OCI-LY1 (cell line): Measurements from ENCODE around the gene MGRN1.

Source experiments
- H2AFZ ChIP-seq: fragments of 200-600 bp; sonication (generic), shearing (Covaris generic); 2 replicates; pipeline ENCODE4 v1.6.0; 2014; ENCODE audit warnings: antibody characterized with exemption, mild to moderate bottlenecking, low read length
- H3F3A ChIP-seq: fragments of 200-600 bp; sonication (generic), shearing (Covaris generic); 2 replicates; pipeline ENCODE4 v1.6.0; 2014; ENCODE audit warnings: mild to moderate bottlenecking, antibody characterized with exemption, low read length, moderate library complexity; ENCODE audit not compliant: insufficient read depth
- H3K27ac ChIP-seq: fragments of 200-600 bp; sonication (generic); 2 replicates; pipeline ENCODE4 v1.5.1; 2014; ENCODE audit warnings: low read length, mixed run types, mild to moderate bottlenecking, low read depth; ENCODE audit not compliant: poor library complexity, severe bottlenecking
- H3K27me3 ChIP-seq: fragments of 200-600 bp; sonication (generic); 2 replicates; pipeline ENCODE4 v1.6.0; 2014; ENCODE audit warnings: antibody characterized with exemption, mild to moderate bottlenecking, low read length, moderate library complexity; ENCODE audit not compliant: insufficient read depth
- H3K36me3 ChIP-seq: fragments of 200-600 bp; sonication (generic); 2 replicates; pipeline ENCODE4 v1.6.1; 2014; ENCODE audit warnings: mild to moderate bottlenecking, antibody characterized with exemption, low read length, moderate library complexity, mixed read lengths; ENCODE audit not compliant: insufficient read depth
- H3K4me1 ChIP-seq: fragments of 200-600 bp; sonication (generic); 2 replicates; pipeline ENCODE4 v1.5.1; 2014; ENCODE audit warnings: mild to moderate bottlenecking, low read length, moderate library complexity; ENCODE audit not compliant: insufficient read depth, severe bottlenecking
- H3K4me2 ChIP-seq: fragments of 200-600 bp; sonication (generic), shearing (Covaris generic); 2 replicates; pipeline ENCODE4 v1.6.1; 2014; ENCODE audit warnings: low read length
- H3K4me3 ChIP-seq: fragments of 200-600 bp; sonication (generic); 2 replicates; pipeline ENCODE4 v1.5.1; 2014; ENCODE audit warnings: low read length, low read depth, mild to moderate bottlenecking, mixed read lengths; ENCODE audit not compliant: poor library complexity, severe bottlenecking
- H3K79me2 ChIP-seq: fragments of 200-600 bp; shearing (Covaris generic); 2 replicates; pipeline ENCODE4 v1.6.1; 2016; ENCODE audit warnings: mixed run types, low read length, mixed read lengths; ENCODE audit not compliant: insufficient read depth
- H3K9ac ChIP-seq: fragments of 200-600 bp; sonication (generic), shearing (Covaris generic); 2 replicates; pipeline ENCODE4 v1.6.1; 2014; ENCODE audit warnings: mild to moderate bottlenecking, low read length, mixed read lengths
- H3K9me2 ChIP-seq: fragments of 200-600 bp; sonication (generic), shearing (Covaris generic); 2 replicates; pipeline ENCODE4 v1.6.1; 2014; ENCODE audit warnings: low read depth, mild to moderate bottlenecking, low read length, mixed read lengths
- H3K9me3 ChIP-seq: fragments of 200-600 bp; shearing (Covaris generic); 2 replicates; pipeline ENCODE4 v1.6.1; 2014; ENCODE audit warnings: low read length, mixed read lengths
- H4K20me1 ChIP-seq: fragments of 200-600 bp; sonication (generic), shearing (Covaris generic); 2 replicates; pipeline ENCODE4 v1.6.0; 2016; ENCODE audit warnings: mild to moderate bottlenecking, low read length; ENCODE audit not compliant: insufficient read depth
- EZH2 ChIP-seq: fragments of 200-600 bp; sonication (generic), shearing (Covaris generic); IDR thresholded peaks from 2 replicates; pipeline ENCODE4 v1.8.0; 2017; ENCODE audit warnings: borderline replicate concordance, mixed run types, mild to moderate bottlenecking, antibody characterized with exemption, low read length, moderate library complexity, mixed read lengths
- TF ChIP-seq, protein P1 (sequence below): fragments of 200-600 bp; sonication (generic), shearing (Covaris generic); IDR thresholded peaks from 2 replicates; pipeline ENCODE4 v1.5.1; 2017; ENCODE audit warnings: mild to moderate bottlenecking, antibody characterized with exemption, low read length, moderate library complexity, mixed read lengths

MGRN1 gene

DNA sequence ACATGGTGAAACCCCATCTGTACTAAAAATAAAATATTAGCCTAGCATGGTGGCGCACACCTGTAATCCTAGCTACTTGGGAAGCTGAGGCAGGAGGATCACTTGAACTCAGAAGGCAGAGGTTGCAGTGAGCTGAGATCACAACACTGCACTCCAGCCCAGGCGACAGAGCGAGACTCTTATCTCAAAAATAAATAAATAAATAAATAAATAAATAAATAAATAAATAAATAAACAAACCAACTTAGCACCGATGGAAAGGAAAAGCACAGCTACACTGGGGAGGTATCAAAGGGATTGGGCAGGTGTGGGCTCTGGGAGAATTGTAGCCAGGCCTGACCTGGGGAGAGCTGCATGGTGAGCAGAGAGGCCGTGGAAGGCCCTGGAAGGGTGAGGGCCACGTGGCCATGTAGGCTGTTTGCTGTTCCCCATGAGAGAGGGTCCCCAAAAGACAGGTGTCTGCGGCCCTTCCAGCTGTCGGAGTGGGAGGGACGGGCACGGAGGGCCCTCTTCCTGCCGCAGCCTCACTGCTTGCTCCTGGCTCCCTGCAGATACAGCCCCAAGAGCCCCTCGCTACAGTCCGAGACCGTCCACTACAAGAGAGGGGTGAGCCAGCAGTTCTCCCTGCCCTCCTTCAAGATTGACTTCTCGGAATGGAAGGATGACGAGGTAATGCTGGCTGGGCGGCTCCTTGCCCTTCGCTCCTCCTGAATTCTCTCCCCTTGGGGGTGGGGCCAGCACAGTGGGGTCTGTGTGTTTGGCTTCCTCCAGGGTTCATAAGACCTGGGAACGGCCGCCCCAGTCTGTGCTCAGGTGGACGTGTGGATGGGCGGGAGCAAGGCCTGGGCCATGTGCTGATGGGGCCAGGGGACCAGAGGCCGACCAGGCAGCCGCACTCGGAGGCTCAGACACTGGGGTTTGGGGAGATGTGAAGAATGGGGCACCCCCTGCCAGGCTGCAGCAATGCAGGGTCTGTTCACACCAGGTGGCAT, 32.4 kb downstream of the MGRN1 start:
- H3K27me3 ChIP-seq, result no peaks in the 10 kb centered on the region
- no peaks in the 10 kb centered on the region for H4K20me1 ChIP-seq
- no peak overlapping the region for H3K27ac ChIP-seq
- no peaks in the 10 kb centered on the region for H3K9me2 ChIP-seq
- no peak overlapping the region for H3K4me2 ChIP-seq
- no peaks in the 10 kb centered on the region for H3K9me3 ChIP-seq
- peaks cover 45% of the 10 kb centered on the region for H3K36me3 ChIP-seq
- no peak overlapping the region for H3K4me3 ChIP-seq
- no peaks in the 10 kb centered on the region for H3K79me2 ChIP-seq
- no peaks in the 10 kb centered on the region for H3K4me1 ChIP-seq
- H2AFZ ChIP-seq, result no peak overlapping the region
- H3K9ac ChIP-seq, result no peak overlapping the region
- no peaks in the 10 kb centered on the region for H3F3A ChIP-seq
- no peak for TF ChIP-seq EZH2
- TF ChIP-seq, protein P1, sequence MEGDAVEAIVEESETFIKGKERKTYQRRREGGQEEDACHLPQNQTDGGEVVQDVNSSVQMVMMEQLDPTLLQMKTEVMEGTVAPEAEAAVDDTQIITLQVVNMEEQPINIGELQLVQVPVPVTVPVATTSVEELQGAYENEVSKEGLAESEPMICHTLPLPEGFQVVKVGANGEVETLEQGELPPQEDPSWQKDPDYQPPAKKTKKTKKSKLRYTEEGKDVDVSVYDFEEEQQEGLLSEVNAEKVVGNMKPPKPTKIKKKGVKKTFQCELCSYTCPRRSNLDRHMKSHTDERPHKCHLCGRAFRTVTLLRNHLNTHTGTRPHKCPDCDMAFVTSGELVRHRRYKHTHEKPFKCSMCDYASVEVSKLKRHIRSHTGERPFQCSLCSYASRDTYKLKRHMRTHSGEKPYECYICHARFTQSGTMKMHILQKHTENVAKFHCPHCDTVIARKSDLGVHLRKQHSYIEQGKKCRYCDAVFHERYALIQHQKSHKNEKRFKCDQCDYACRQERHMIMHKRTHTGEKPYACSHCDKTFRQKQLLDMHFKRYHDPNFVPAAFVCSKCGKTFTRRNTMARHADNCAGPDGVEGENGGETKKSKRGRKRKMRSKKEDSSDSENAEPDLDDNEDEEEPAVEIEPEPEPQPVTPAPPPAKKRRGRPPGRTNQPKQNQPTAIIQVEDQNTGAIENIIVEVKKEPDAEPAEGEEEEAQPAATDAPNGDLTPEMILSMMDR, result no peak

DNA sequence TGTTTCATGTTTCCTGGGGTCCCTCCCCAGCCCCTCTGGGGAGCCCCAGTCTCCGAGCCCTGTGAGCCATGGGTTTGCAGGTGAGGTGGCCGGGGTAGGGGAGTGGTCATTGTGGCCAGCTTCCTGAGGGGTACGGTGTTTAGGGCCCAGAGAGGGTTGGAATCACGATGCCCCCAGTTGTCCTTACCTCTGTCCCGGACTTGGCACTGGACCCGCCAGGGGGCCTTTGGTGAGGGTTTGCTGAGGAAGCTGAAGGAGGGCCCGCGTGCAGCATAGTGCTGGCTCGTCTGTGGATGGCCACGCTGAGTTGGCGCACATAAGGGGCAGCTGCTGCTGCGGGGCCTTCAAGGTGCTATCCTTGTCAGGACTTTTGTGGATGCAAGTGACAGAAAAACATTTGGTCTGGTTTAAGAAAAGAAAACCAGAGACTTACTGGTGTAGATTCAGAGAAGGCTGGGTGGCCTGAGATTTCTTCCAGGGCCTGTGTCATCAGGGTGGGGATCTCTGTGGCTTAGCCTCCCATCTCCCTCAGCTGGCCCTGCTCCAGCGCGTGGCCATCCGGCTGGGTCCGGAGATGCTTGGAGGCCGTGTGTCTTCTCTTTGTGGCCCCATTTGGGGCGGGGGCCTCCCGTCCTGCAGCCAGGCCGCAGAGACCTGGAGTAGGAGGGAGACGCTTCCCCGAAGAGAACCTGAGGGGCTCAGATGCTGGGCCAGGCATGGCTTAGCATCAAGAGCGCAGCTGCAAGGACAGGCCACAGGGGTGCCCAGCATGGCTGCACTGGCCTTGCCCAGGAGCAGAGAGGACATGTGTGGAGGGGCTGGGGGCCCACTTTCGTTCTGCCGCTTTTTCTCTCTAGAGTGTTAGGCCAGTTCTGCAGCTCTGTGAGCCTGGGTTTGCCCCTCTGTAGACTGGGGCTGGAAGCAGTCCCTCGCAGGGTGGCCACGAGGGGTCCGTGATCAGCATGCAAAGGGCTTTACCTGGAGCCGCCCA, 35.0 kb downstream of the MGRN1 start:
- Histone ChIP-seq H3K9ac (no peak overlapping the region), H2AFZ (no peak overlapping the region), H3K4me1 (peaks cover 12% of the 10 kb centered on the region), H3K79me2 (no peaks in the 10 kb centered on the region), H3K9me3 (no peaks in the 10 kb centered on the region), H4K20me1 (no peaks in the 10 kb centered on the region), H3K27me3 (no peaks in the 10 kb centered on the region), H3K4me3 (no peak overlapping the region), H3K4me2 (no peak overlapping the region), H3K36me3 (peaks cover 30% of the 10 kb centered on the region), H3K27ac (no peak overlapping the region), H3K9me2 (no peaks in the 10 kb centered on the region), H3F3A (no peaks in the 10 kb centered on the region)
- TF ChIP-seq EZH2, result no peak
- TF ChIP-seq, protein P1, result no peak

DNA sequence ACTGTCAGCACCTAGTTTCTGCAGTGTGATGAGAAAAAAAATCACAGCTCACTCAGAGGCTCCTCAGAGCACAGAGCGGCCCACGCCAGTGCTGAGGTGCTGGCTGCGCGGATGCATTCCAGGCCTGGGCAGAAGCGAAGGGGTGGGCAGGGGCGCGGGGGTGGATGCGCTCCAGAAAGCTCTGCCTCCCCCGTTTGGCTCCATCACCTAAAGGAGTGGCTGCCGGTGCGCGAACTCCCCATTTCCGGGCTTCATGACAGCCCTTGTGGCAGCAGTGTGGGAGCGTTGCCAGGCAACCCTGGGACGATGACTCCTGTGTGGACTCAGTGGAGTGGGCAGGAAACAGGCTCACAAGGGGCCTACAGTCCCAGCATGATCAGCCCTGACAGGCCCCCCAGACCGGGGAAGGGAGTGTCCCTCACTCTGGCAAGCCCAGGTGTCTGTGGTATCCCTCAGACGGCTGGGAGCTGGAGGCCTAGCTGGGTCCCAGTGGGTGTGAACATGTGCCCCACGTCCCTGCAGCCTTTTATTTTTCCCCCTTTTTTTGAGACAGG, 35.9 kb downstream of the MGRN1 start:
- TF ChIP-seq EZH2, result no peak
- TF ChIP-seq, protein P1, result no peak
- H3K36me3 ChIP-seq, result peaks cover 24% of the 10 kb centered on the region

More for the DNA sequence above, 35.9 kb downstream of the MGRN1 start:
- Histone ChIP-seq H3K4me2 (no peak overlapping the region), H2AFZ (no peak overlapping the region), H4K20me1 (no peaks in the 10 kb centered on the region), H3K27me3 (no peaks in the 10 kb centered on the region), H3K79me2 (no peaks in the 10 kb centered on the region), H3K4me1 (peaks cover 19% of the 10 kb centered on the region), H3K9me2 (no peaks in the 10 kb centered on the region), H3F3A (no peaks in the 10 kb centered on the region), H3K4me3 (no peak overlapping the region), H3K9ac (no peak overlapping the region), H3K9me3 (no peaks in the 10 kb centered on the region), H3K27ac (no peak overlapping the region)
